B cell (primary cell): Measurements from ENCODE around the gene GRK6.

Experiments
- CTCF ChIP-seq: fragments of 200-600 bp; IDR thresholded peaks from one replicate; pipeline ENCODE4 v1.8.0; 2022; ENCODE audit warnings: antibody characterized with exemption, mild to moderate bottlenecking
- EZH2 ChIP-seq: IDR thresholded peaks from 2 replicates; pipeline ENCODE4 v1.6.1; 2012; ENCODE audit warnings: borderline replicate concordance, low read depth, mild to moderate bottlenecking, moderate library complexity, low read length; ENCODE audit not compliant: insufficient read depth, poor library complexity, severe bottlenecking

- TF ChIP-seq CTCF (no peak), EZH2 (no peak)
These were observed 33.7 kb upstream of the GRK6 start for GRCh38 chr5:177392765-177393164.
